HEK293T (cell line): ENCODE results near the gene PADI6.

Source experiments
- CTCF ChIA-PET: fragments of 350-600 bp; formaldehyde crosslinking; extraction: SDS; loops from one replicate; lab custom pipeline; 2021; ENCODE audit warnings: antibody characterized with exemption, inconsistent platforms; lab: Yijun Ruan, JAX
- POLR2A ChIA-PET: fragments of 350-600 bp; formaldehyde crosslinking; extraction: SDS; loops from one replicate; lab custom pipeline; 2020; ENCODE audit warnings: antibody characterized with exemption, inconsistent platforms; lab: Yijun Ruan, JAX
- DNase-seq: peaks from one replicate; pipeline ENCODE4 v3.0.0; 2012; ENCODE audit warnings: mixed read lengths; ENCODE audit errors: extremely low spot score
- ARNT ChIP-seq: fragments of 450-650 bp; IDR thresholded peaks from 2 replicates; pipeline ENCODE4 v1.6.1; 2017; ENCODE audit warnings: mild to moderate bottlenecking
- BHLHE40 ChIP-seq: fragments of 450-650 bp; IDR thresholded peaks from 2 replicates; pipeline ENCODE4 v1.6.1; 2016; ENCODE audit warnings: mild to moderate bottlenecking, moderate library complexity, borderline replicate concordance
- CTBP1 ChIP-seq: fragments of 450-650 bp; IDR thresholded peaks from 2 replicates; pipeline ENCODE4 v1.6.1; 2016; ENCODE audit warnings: borderline replicate concordance
- ELF4 ChIP-seq: fragments of 450-650 bp; IDR thresholded peaks from 2 replicates; pipeline ENCODE4 v1.6.1; 2017; ENCODE audit warnings: antibody characterized with exemption
- FOXA1 ChIP-seq: fragments of 450-650 bp; IDR thresholded peaks from 2 replicates; pipeline ENCODE4 v1.6.1; 2016; ENCODE audit warnings: mild to moderate bottlenecking
- FOXK2 ChIP-seq: fragments of 450-650 bp; IDR thresholded peaks from 2 replicates; pipeline ENCODE4 v1.6.1; 2016; ENCODE audit warnings: mild to moderate bottlenecking
- FOXM1 ChIP-seq: fragments of 450-650 bp; IDR thresholded peaks from 2 replicates; pipeline ENCODE4 v1.6.1; 2017; ENCODE audit warnings: mild to moderate bottlenecking, borderline replicate concordance
- HDGF ChIP-seq: fragments of 450-650 bp; IDR thresholded peaks from 2 replicates; pipeline ENCODE4 v1.6.1; 2017; ENCODE audit warnings: antibody characterized with exemption, borderline replicate concordance
- L3MBTL2 ChIP-seq: fragments of 450-650 bp; conservative IDR thresholded peaks from 2 replicates; pipeline ENCODE4 v1.6.1; 2016; ENCODE audit warnings: mild to moderate bottlenecking
- LEF1 ChIP-seq: fragments of 450-650 bp; IDR thresholded peaks from 2 replicates; pipeline ENCODE4 v1.6.1; 2017; ENCODE audit warnings: mild to moderate bottlenecking, borderline replicate concordance
- NFRKB ChIP-seq: fragments of 450-650 bp; IDR thresholded peaks from 2 replicates; pipeline ENCODE4 v1.6.1; 2016; ENCODE audit warnings: mild to moderate bottlenecking, moderate library complexity
- SP1 ChIP-seq: fragments of 450-650 bp; IDR thresholded peaks from 2 replicates; pipeline ENCODE4 v1.6.1; 2017
- SUZ12 ChIP-seq: fragments of 450-650 bp; IDR thresholded peaks from 2 replicates; pipeline ENCODE4 v1.6.1; 2016; ENCODE audit warnings: mild to moderate bottlenecking
- TARDBP ChIP-seq: fragments of 450-650 bp; IDR thresholded peaks from 2 replicates; pipeline ENCODE4 v1.6.1; 2016
- ZNF384 ChIP-seq: fragments of 450-650 bp; IDR thresholded peaks from 2 replicates; pipeline ENCODE4 v1.6.1; 2016
- TF ChIP-seq, protein P1 (sequence below): fragments of 450-650 bp; IDR thresholded peaks from 2 replicates; pipeline ENCODE4 v1.6.1; 2016

Gene PADI6

GRCh38 chr1:17356387-17357026 lies 15.5 kb upstream of the PADI6 start:
- no peak for DNase-seq
- ChIA-PET POLR2A (no interaction called here), CTCF (no interaction called here)
- no peak for TF ChIP-seq LEF1
- TF ChIP-seq FOXM1 = no peak
- no peak for TF ChIP-seq SUZ12
- TF ChIP-seq ELF4 = no peak
- no peak for TF ChIP-seq CTBP1
- TF ChIP-seq ARNT = no peak
- TF ChIP-seq HDGF = no peak
- TF ChIP-seq NFRKB = no peak
- no peak for TF ChIP-seq SP1

DNA sequence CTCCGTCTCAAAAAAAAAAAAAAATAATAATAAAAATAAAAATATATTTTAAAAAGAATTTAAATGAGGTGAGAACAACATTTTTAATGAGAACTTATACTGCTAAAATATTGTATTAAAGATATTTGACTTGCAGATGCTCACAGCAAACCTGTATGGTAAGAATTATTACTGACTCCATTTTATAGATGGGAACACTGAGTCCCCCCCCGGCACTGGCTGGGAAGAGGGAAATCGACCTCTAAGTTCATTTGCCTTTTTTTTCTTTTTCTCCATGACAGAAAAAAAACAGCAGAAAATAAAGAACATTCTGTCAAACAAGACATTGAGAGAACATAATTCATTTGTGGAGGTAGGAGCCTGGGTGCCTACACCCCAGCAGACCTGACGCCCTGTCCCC lies 13.4 kb upstream of the PADI6 start:
- no peak for TF ChIP-seq CTBP1
- TF ChIP-seq ELF4 = no peak
- no peak for TF ChIP-seq FOXK2
- TF ChIP-seq SP1 = no peak
- TF ChIP-seq ZNF384 = no peak
- no peak for TF ChIP-seq HDGF
- TF ChIP-seq FOXM1 = no peak
- no peak for TF ChIP-seq ARNT
- no peak for TF ChIP-seq LEF1
- no peak for TF ChIP-seq BHLHE40
- TF ChIP-seq, protein P1, sequence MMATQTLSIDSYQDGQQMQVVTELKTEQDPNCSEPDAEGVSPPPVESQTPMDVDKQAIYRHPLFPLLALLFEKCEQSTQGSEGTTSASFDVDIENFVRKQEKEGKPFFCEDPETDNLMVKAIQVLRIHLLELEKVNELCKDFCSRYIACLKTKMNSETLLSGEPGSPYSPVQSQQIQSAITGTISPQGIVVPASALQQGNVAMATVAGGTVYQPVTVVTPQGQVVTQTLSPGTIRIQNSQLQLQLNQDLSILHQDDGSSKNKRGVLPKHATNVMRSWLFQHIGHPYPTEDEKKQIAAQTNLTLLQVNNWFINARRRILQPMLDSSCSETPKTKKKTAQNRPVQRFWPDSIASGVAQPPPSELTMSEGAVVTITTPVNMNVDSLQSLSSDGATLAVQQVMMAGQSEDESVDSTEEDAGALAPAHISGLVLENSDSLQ = no peak
- TF ChIP-seq FOXA1 = no peak
- no peak for TF ChIP-seq TARDBP
- TF ChIP-seq L3MBTL2 = no peak
- TF ChIP-seq SUZ12 = no peak
- TF ChIP-seq NFRKB = no peak
- POLR2A ChIA-PET = no interaction called here
- CTCF ChIA-PET = no interaction called here
- DNase-seq = no peak

- ChIA-PET POLR2A (no interaction called here), CTCF (no interaction called here)
- TF ChIP-seq TARDBP (no peak), ELF4 (no peak), BHLHE40 (no peak), L3MBTL2 (no peak), FOXA1 (no peak), HDGF (no peak), ZNF384 (no peak), FOXK2 (no peak), SP1 (no peak), FOXM1 (no peak), NFRKB (no peak), SUZ12 (no peak), CTBP1 (no peak)
- TF ChIP-seq, protein P1 = no peak
- no peak for DNase-seq
Observed at GRCh38 chr1:17359031-17359430, 13.0 kb upstream of the PADI6 start.

- CTCF ChIA-PET = no interaction called here
- no peak for DNase-seq
- TF ChIP-seq, protein P1 = no peak
- POLR2A ChIA-PET = no interaction called here
Observed at GRCh38 chr1:17359808-17360207, 12.2 kb upstream of the PADI6 start.

- CTCF ChIA-PET = interaction anchor here (0.6 kb wide), 2 partner anchors 125 to 439 kb away, joined by 3 read pairs; partner anchors contain the start of gene CROCC
- DNase-seq = no peak
- POLR2A ChIA-PET = no interaction called here
- no peak for TF ChIP-seq FOXM1
- TF ChIP-seq ARNT = no peak
- no peak for TF ChIP-seq SP1
- TF ChIP-seq SUZ12 = no peak
- TF ChIP-seq FOXK2 = no peak
- no peak for TF ChIP-seq TARDBP
- TF ChIP-seq FOXA1 = no peak
- no peak for TF ChIP-seq CTBP1
- no peak for TF ChIP-seq ZNF384
- TF ChIP-seq, protein P1 = no peak
- no peak for TF ChIP-seq L3MBTL2
- no peak for TF ChIP-seq NFRKB
Observed at GRCh38 chr1:17360272-17360956, 11.6 kb upstream of the PADI6 start.

- CTCF ChIA-PET = no interaction called here
- no peak for DNase-seq
- no peak for TF ChIP-seq L3MBTL2
- TF ChIP-seq TARDBP = no peak
- no peak for TF ChIP-seq LEF1
- TF ChIP-seq ELF4 = no peak
- TF ChIP-seq FOXM1 = no peak
- no peak for TF ChIP-seq ARNT
- no peak for TF ChIP-seq FOXA1
- TF ChIP-seq FOXK2 = no peak
- TF ChIP-seq SUZ12 = no peak
- TF ChIP-seq SP1 = no peak
- TF ChIP-seq BHLHE40 = no peak
- TF ChIP-seq HDGF = no peak
- TF ChIP-seq NFRKB = no peak
- no peak for TF ChIP-seq ZNF384
- no peak for TF ChIP-seq CTBP1
Observed at GRCh38 chr1:17361687-17362086, 10.3 kb upstream of the PADI6 start.

More at GRCh38 chr1:17361687-17362086, 10.3 kb upstream of the PADI6 start:
- POLR2A ChIA-PET = no interaction called here
